OCI-LY7 (cell line): ENCODE measurements around the gene TRIP12. TPM values are rescaled to one million over a fixed set of nuclear protein-coding genes. Genes with fewer than 3 reads are reported as not detected.
"Not testable (repeated sequence)": the region's sequence is repeated elsewhere in the genome, so short reads cannot be mapped to it uniquely, and the experiment has no call there.

Experiments used
- BruUV-seq: library from RNA; stranded (reverse); fragments of 400-500 nt; replicated peaks from 2 replicates; lab custom pipeline; 2021; lab: Mats Ljungman, UMichigan
- CTCF ChIA-PET: fragments of 300-600 bp; sonication (Branson Sonifier 250); formaldehyde crosslinking; loops from one replicate; lab custom pipeline; 2022; ENCODE audit warnings: antibody characterized with exemption; ENCODE audit not compliant: unreplicated experiment; lab: Charles Lee
- POLR2A ChIA-PET: fragments of 300-600 bp; sonication (Branson Sonifier 250); formaldehyde crosslinking; loops from one replicate; lab custom pipeline; 2022; ENCODE audit warnings: antibody characterized with exemption; lab: Charles Lee
- DNase-seq: peaks from one replicate; pipeline ENCODE4 v3.0.0-alpha.2; 2015; ENCODE audit warnings: low spot score
- H2AFZ ChIP-seq: fragments of 200-600 bp; sonication (generic), shearing (Covaris generic); 2 replicates; pipeline ENCODE4 v1.6.1; 2014; ENCODE audit warnings: mild to moderate bottlenecking, antibody characterized with exemption, low read length, moderate library complexity
- H3K27ac ChIP-seq: fragments of 200-600 bp; sonication (generic); 2 replicates; pipeline ENCODE4 v1.5.1; 2014; ENCODE audit warnings: mixed run types, low read depth, mild to moderate bottlenecking, moderate library complexity, low read length, inconsistent platforms; ENCODE audit not compliant: poor library complexity, severe bottlenecking
- H3K36me3 ChIP-seq: fragments of 200-600 bp; sonication (generic); 2 replicates; pipeline ENCODE4 v1.6.1; 2014; ENCODE audit warnings: mild to moderate bottlenecking, antibody characterized with exemption, low read length, moderate library complexity, mixed read lengths; ENCODE audit not compliant: insufficient read depth
- H3K4me1 ChIP-seq: fragments of 200-600 bp; sonication (generic); 2 replicates; pipeline ENCODE4 v1.5.1; 2014; ENCODE audit warnings: mild to moderate bottlenecking, low read length; ENCODE audit not compliant: insufficient read depth, poor library complexity, severe bottlenecking
- H3K4me2 ChIP-seq: fragments of 200-600 bp; sonication (generic); 2 replicates; pipeline ENCODE4 v1.6.1; 2014; ENCODE audit warnings: mild to moderate bottlenecking, low read length
- H3K4me3 ChIP-seq: fragments of 200-600 bp; sonication (generic); 2 replicates; pipeline ENCODE4 v1.5.1; 2014; ENCODE audit warnings: mild to moderate bottlenecking, low read depth, low read length; ENCODE audit not compliant: poor library complexity, severe bottlenecking
- H3K79me2 ChIP-seq: fragments of 200-600 bp; sonication (generic); 2 replicates; pipeline ENCODE4 v1.6.1; 2016; ENCODE audit warnings: low read depth, mild to moderate bottlenecking, low read length, moderate library complexity, mixed read lengths; ENCODE audit not compliant: insufficient read depth
- H3K9me2 ChIP-seq: fragments of 200-600 bp; sonication (generic); 2 replicates; pipeline ENCODE4 v1.6.1; 2016; ENCODE audit warnings: mild to moderate bottlenecking, low read length, mixed read lengths; ENCODE audit not compliant: insufficient read depth
- H3K9me3 ChIP-seq: fragments of 200-600 bp; sonication (generic); 2 replicates; pipeline ENCODE4 v1.6.1; 2014; ENCODE audit warnings: mild to moderate bottlenecking, mixed run types, low read length, mixed read lengths
- H4K20me1 ChIP-seq: fragments of 200-600 bp; sonication (generic); 2 replicates; pipeline ENCODE4 v1.6.1; 2014; ENCODE audit warnings: mild to moderate bottlenecking, antibody characterized with exemption, low read length, moderate library complexity, mixed read lengths; ENCODE audit not compliant: insufficient read depth
- CTCF ChIP-seq: fragments of 200-600 bp; sonication (generic); conservative IDR thresholded peaks from 2 replicates; pipeline ENCODE4 v1.5.1; 2014; ENCODE audit warnings: mild to moderate bottlenecking, antibody characterized with exemption, low read length, moderate library complexity, mixed read lengths
- EZH2phosphoT487 ChIP-seq: fragments of 200-600 bp; sonication (generic); IDR thresholded peaks from 2 replicates; pipeline ENCODE4 v1.6.1; 2018; ENCODE audit warnings: low read depth, borderline replicate concordance, mild to moderate bottlenecking, mixed run types, antibody characterized with exemption, low read length, moderate library complexity, mixed read lengths
- intact Hi-C: fragments of 100-400 bp; cut with micrococcal nuclease; formaldehyde crosslinking; loops from one replicate; pipeline ENCODE4 v1.10.0; 2022; ENCODE audit not compliant: unreplicated experiment
- total RNA-seq, 2 experiments: library from RNA; depleted of rRNA in 1 of 2; stranded (reverse); fragments of >200 nt in 1 of 2; shearing (Covaris generic) in 1 of 2; gene quantifications; 2 replicates each; pipeline ENCODE4 v1.2.3, GENCODE V29; 2014 to 2022

The TRIP12 gene
- total RNA-seq, 2 experiments from 2014 or later = 80.0 to 185 TPM

DNA sequence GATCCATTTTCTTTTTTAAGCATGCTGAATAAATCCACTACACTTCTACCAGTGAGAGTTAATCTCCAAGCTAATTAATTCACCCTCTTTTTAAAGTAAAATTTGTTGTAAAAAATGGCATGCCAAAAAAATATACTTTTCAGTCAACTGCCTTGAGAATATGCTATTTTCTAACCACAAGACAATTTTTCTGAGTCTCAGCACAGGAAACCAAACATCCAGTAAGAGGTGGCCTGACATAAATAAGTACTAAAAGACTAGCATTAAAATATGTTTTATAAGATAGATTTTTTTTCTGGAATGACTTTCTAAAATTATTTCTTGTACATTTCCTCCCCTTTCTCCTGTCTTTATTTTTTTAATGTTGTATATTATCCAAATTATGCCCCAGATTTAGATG lies 3.4 kb upstream of the TRIP12 start:
- Histone ChIP-seq H3K9me3 (no peaks in the 10 kb centered on the region), H3K4me2 (no peak overlapping the region), H2AFZ (no peak overlapping the region), H3K4me3 (no peak overlapping the region), H3K27ac (no peak overlapping the region), H3K79me2 (peaks cover 18% of the 10 kb centered on the region), H4K20me1 (no peaks in the 10 kb centered on the region; the same call in 1 of the 2 replicates), H3K4me1 (peaks cover 11% of the 10 kb centered on the region), H3K9me2 (no peaks in the 10 kb centered on the region), H3K36me3 (no peaks in the 10 kb centered on the region)
- ChIA-PET CTCF (no interaction called here), POLR2A (interaction anchor here (0.6 to 0.7 kb wide), 2 partner anchors 660 to 706 kb away, joined by 3 to 6 read pairs; no protein-coding TSS in a partner anchor)
- intact Hi-C loops = no loop called here
- TF ChIP-seq EZH2phosphoT487 = no peak
- no peak for TF ChIP-seq CTCF
- DNase-seq = no peak
- no TSS peak for BruUV-seq

- POLR2A ChIA-PET = interaction anchor here (0.6 to 0.7 kb wide), 2 partner anchors 661 to 707 kb away, joined by 3 to 6 read pairs; no protein-coding TSS in a partner anchor
- H4K20me1 ChIP-seq, H2AFZ ChIP-seq, BruUV-seq, H3K36me3 ChIP-seq, H3K4me2 ChIP-seq, H3K9me2 ChIP-seq, intact Hi-C loops, CTCF ChIA-PET, H3K9me3 ChIP-seq, H3K27ac ChIP-seq, H3K4me3 ChIP-seq, DNase-seq: not testable (repeated sequence)
- Histone ChIP-seq H3K4me1 (peaks cover 17% of the 10 kb centered on the region), H3K79me2 (peaks cover 24% of the 10 kb centered on the region)
Observed at GRCh38 chr2:229924541-229924940, 2.7 kb upstream of the TRIP12 start.

DNA sequence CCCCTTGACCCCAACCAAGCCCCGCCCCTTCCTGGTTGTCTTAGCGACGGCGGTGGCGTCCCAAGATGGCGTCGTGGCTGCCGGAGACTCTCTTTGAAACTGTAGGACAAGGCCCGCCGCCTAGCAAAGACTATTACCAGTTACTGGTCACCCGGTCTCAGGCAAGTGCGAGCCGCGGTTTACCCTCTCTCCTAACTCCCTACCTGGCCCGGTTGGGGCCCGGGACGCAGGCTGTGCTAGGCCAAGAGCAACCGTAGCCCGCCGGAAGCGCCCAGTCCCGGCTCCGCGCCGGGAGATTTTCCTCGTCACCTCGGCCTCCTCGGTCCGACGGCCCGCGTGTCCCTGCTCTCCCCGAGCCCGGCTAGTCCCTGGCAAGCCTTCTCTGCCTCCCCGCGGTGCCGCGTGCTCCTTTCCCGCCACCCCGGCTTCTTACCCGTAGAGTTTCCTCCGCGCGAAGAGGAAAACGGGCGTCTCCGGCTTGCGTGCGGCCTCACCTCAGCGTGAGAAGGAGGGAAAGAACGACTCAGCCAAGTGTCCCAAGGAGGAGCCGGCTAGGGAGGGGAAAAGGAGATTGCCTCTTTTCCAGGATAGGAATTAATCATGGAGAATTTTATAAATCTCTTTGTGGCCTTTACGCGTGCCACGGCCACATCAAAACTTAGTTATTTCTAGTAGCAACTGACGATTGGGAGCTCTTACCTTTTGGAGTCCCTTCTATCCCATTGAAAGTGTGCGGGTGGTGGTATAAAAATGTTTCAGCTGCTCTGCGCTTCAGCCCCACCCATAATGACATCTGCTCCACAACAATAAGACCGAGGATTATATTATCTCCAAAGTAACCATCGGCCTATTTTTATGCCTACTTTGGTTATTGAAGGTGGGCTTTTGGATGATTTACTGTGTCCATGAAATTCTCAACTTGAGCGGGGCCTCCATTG lies 909 bp upstream of the TRIP12 start, which contains the start of gene FBXO36:
FBXO36 (plus strand) TSS at position 55 of the 938 bp plus-strand sequence; CDS start at position 66, 11 bp downstream.
- Histone ChIP-seq H3K36me3 (peaks cover 12% of the 10 kb centered on the region), H4K20me1 (peaks cover 16% of the 10 kb centered on the region; the same call in 1 of the 2 replicates), H3K27ac (peak within 1 kb of the TSS; percentile 85), H3K4me1 (peaks cover 19% of the 10 kb centered on the region), H3K9me2 (no peaks in the 10 kb centered on the region), H3K79me2 (peaks cover 42% of the 10 kb centered on the region), H2AFZ (peak within 1 kb of the TSS; percentile 92), H3K4me3 (peak within 1 kb of the TSS; percentile 95), H3K9me3 (no peaks in the 10 kb centered on the region), H3K4me2 (peak within 1 kb of the TSS; percentile 100)
- intact Hi-C loops = no loop called here
- no TSS peak for BruUV-seq
- ChIA-PET CTCF (interaction anchor here (0.6 kb wide), 1 partner anchor 1474 kb away, joined by 4 read pairs; no protein-coding TSS in a partner anchor), POLR2A (interaction anchor here (0.7 to 2.3 kb wide), 3 partner anchors 12 to 792 kb away, joined by 6 to 10 read pairs (median 10); no protein-coding TSS in a partner anchor)
- TF ChIP-seq CTCF (no peak), EZH2phosphoT487 (no peak)
- peak; percentile 91 for DNase-seq
